MCF 10A (cell line): ENCODE measurements around the gene ASMT. TPM values are rescaled to one million over a fixed set of nuclear protein-coding genes. Genes with fewer than 3 reads are reported as not detected.
A peak's percentile ranks its signal among the peaks of the same experiment; 100 is the strongest.

Source experiments
- BruUV-seq: library from RNA; stranded (reverse); fragments of 400-500 nt; replicated peaks from 2 replicates; lab custom pipeline; 2021; lab: Mats Ljungman, UMichigan
- CTCF ChIA-PET: fragments of 300-600 bp; sonication (Branson Sonifier 250); formaldehyde crosslinking; extraction: SDS; loops from one replicate; lab custom pipeline; 2021; ENCODE audit warnings: antibody characterized with exemption, inconsistent platforms; lab: Yijun Ruan, JAX
- POLR2A ChIA-PET: fragments of 300-600, 350-650 bp; sonication (Branson Sonifier 250); formaldehyde crosslinking; extraction: SDS; loops from one replicate; lab custom pipeline; 2020; ENCODE audit warnings: antibody characterized with exemption, inconsistent platforms; lab: Yijun Ruan, JAX
- DNase-seq: peaks from one replicate; pipeline ENCODE4 v3.0.0-alpha.2; 2018; ENCODE audit not compliant: unreplicated experiment
- H3K27ac Mint-ChIP-seq: one replicate; pipeline ENCODE4 v1.8.0; 2022; ENCODE audit warnings: mild to moderate bottlenecking, low read depth, mixed read lengths; ENCODE audit not compliant: unreplicated experiment
- H3K27me3 Mint-ChIP-seq: one replicate; pipeline ENCODE4 v1.8.0; 2022; ENCODE audit warnings: mixed read lengths; ENCODE audit not compliant: insufficient read depth, unreplicated experiment
- H3K36me3 Mint-ChIP-seq: one replicate; pipeline ENCODE4 v1.8.0; 2022; ENCODE audit warnings: mild to moderate bottlenecking, moderate library complexity, mixed read lengths; ENCODE audit not compliant: insufficient read depth, unreplicated experiment
- H3K4me1 Mint-ChIP-seq: one replicate; pipeline ENCODE4 v1.8.0; 2022; ENCODE audit warnings: mixed read lengths; ENCODE audit not compliant: insufficient read depth, unreplicated experiment
- H3K4me3 Mint-ChIP-seq: one replicate; pipeline ENCODE4 v1.8.0; 2022; ENCODE audit warnings: mild to moderate bottlenecking, moderate library complexity, mixed read lengths; ENCODE audit not compliant: unreplicated experiment
- H3K9me3 Mint-ChIP-seq: one replicate; pipeline ENCODE4 v1.8.0; 2022; ENCODE audit warnings: mixed read lengths; ENCODE audit not compliant: unreplicated experiment
- intact Hi-C: fragments of 100-400 bp; cut with micrococcal nuclease; formaldehyde crosslinking; loops from 2 replicates; pipeline ENCODE4 v1.14.1; 2022
- total RNA-seq: library from RNA; stranded (reverse); gene quantifications from 2 replicates; pipeline ENCODE4 v1.2.3, GENCODE V29; 2022
- TF ChIP-seq, protein P1 (sequence below): fragments of 200-600 bp; IDR thresholded peaks from one replicate; pipeline ENCODE4 v1.8.0; 2022; ENCODE audit warnings: antibody characterized with exemption, mild to moderate bottlenecking; ENCODE audit not compliant: unreplicated experiment

Gene ASMT
- total RNA-seq, 1 experiment from 2014 or later: not detected

DNA sequence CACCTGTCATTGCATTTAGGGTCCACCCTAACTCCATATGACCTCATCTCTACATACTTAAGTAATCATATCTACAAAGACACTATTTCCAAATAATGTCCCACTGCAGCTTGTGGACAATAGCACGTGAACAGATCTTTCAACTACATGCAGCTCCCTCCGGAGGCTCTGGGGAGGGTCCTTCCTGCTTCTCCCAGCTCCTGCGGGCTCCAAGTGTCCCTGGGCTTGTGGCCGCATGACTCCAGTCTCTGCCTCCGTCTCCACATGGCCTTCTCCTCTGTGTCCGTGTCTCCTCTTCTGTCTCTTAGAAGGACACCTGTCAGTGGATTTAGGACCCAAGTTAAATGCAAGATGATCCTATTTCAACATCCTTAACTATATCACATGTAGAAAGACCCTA lies 52.7 kb downstream of the ASMT start:
- no peak overlapping the region for H3K4me3 Mint-ChIP-seq
- intact Hi-C loops: no loop called here

DNA sequence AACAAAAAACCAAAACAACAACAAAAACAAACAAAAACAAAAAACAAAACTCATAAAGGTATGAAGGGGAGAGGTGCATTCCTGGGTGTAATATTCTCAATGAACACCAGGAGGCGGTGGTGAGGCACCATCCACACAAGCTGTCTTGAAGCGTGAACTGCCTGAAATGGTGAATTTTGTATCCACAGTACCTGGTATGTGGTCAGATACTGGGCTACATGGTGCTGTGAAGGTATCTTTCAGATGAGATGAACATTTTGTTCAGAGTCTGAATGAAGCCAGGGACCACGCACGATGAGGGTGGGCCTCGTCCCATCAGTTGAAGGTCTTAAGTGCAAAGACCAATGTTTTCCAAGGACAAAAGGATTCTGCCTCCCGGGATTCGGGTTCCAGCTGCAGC lies 58.5 kb downstream of the ASMT start:
- intact Hi-C loops: no loop called here
- no peak overlapping the region for H3K4me3 Mint-ChIP-seq
- H3K27me3 Mint-ChIP-seq: no peaks in the 10 kb centered on the region
- H3K36me3 Mint-ChIP-seq: no peaks in the 10 kb centered on the region
- BruUV-seq: no TSS peak
- no peak overlapping the region for H3K27ac Mint-ChIP-seq
- H3K9me3 Mint-ChIP-seq: peaks cover 7% of the 10 kb centered on the region
- TF ChIP-seq, protein P1, sequence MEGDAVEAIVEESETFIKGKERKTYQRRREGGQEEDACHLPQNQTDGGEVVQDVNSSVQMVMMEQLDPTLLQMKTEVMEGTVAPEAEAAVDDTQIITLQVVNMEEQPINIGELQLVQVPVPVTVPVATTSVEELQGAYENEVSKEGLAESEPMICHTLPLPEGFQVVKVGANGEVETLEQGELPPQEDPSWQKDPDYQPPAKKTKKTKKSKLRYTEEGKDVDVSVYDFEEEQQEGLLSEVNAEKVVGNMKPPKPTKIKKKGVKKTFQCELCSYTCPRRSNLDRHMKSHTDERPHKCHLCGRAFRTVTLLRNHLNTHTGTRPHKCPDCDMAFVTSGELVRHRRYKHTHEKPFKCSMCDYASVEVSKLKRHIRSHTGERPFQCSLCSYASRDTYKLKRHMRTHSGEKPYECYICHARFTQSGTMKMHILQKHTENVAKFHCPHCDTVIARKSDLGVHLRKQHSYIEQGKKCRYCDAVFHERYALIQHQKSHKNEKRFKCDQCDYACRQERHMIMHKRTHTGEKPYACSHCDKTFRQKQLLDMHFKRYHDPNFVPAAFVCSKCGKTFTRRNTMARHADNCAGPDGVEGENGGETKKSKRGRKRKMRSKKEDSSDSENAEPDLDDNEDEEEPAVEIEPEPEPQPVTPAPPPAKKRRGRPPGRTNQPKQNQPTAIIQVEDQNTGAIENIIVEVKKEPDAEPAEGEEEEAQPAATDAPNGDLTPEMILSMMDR: peak; percentile 76
- ChIA-PET POLR2A (no interaction called here), CTCF (no interaction called here)
- no peaks in the 10 kb centered on the region for H3K4me1 Mint-ChIP-seq
- DNase-seq: peak; percentile 58

More for the DNA sequence above, 52.7 kb downstream of the ASMT start:
- no TSS peak for BruUV-seq
- TF ChIP-seq, protein P1: no peak
- POLR2A ChIA-PET: no interaction called here
- Mint-ChIP-seq H3K27ac (no peak overlapping the region), H3K4me1 (no peaks in the 10 kb centered on the region), H3K36me3 (no peaks in the 10 kb centered on the region), H3K27me3 (no peaks in the 10 kb centered on the region), H3K9me3 (peaks cover 7% of the 10 kb centered on the region)
- CTCF ChIA-PET: no interaction called here
- DNase-seq: no peak

DNA sequence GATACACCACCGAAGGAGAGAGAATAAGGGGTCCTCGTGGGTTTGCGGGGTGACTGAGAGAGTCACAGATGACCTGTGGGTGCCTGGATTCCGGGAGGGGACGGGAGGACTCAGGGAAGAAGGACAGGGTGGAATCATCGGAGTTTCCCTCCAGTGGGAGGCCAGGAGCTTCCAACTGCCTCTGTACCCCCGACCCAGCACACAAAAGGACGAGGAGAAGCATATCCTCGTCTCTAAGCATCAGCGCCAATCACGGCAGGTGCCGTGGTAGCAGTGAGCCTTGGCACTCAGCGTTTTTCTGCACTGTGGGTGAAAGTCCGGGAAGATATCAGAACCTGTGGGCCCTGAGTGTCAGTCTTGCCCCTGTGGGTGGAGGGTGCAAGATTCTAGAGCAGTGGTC lies 62.0 kb downstream of the ASMT start:
- TF ChIP-seq, protein P1: no peak
- BruUV-seq: no TSS peak

DNA sequence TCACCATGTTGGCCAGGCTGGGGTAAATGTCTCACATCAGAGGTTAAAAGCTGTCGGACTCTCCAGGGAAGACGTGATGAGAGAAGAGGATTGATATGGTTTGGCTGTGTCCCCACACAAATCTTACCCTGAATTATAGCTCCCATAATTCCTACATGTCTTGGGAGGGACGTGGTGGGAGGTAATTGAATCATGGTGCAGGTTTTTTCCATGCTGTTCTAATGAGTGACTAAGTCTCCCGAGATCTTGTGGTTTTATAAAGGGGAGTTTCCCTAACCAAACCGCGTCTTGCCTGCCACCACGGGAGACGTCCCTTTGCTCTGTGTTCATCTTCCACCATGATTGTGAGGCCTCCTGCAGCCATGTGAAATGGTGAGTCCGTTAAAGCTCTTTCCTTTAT lies 64.4 kb downstream of the ASMT start:
- intact Hi-C loops: no loop called here
- Mint-ChIP-seq H3K27ac (no peak overlapping the region), H3K9me3 (peaks cover 15% of the 10 kb centered on the region), H3K36me3 (no peaks in the 10 kb centered on the region), H3K4me3 (no peak overlapping the region), H3K4me1 (no peaks in the 10 kb centered on the region), H3K27me3 (no peaks in the 10 kb centered on the region)
- no peak for DNase-seq
- BruUV-seq: no TSS peak
- TF ChIP-seq, protein P1: no peak
- ChIA-PET CTCF (no interaction called here), POLR2A (no interaction called here)

More for the DNA sequence above, 62.0 kb downstream of the ASMT start:
- ChIA-PET POLR2A (no interaction called here), CTCF (no interaction called here)
- Mint-ChIP-seq H3K9me3 (peaks cover 7% of the 10 kb centered on the region), H3K4me3 (no peak overlapping the region), H3K27me3 (no peaks in the 10 kb centered on the region), H3K27ac (no peak overlapping the region), H3K4me1 (no peaks in the 10 kb centered on the region), H3K36me3 (no peaks in the 10 kb centered on the region)
- DNase-seq: no peak
- intact Hi-C loops: no loop called here
